Hippocampal formation (tissue), 2 donors: ENCODE measurements around the gene NUDT8.

ENCODE experiments used
- DNase-seq, 2 donors: peaks; one replicate each; lab custom pipeline; 2025; lab: John Stamatoyannopoulos, UW

Gene NUDT8, protein sequence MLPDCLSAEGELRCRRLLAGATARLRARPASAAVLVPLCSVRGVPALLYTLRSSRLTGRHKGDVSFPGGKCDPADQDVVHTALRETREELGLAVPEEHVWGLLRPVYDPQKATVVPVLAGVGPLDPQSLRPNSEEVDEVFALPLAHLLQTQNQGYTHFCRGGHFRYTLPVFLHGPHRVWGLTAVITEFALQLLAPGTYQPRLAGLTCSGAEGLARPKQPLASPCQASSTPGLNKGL

DNA sequence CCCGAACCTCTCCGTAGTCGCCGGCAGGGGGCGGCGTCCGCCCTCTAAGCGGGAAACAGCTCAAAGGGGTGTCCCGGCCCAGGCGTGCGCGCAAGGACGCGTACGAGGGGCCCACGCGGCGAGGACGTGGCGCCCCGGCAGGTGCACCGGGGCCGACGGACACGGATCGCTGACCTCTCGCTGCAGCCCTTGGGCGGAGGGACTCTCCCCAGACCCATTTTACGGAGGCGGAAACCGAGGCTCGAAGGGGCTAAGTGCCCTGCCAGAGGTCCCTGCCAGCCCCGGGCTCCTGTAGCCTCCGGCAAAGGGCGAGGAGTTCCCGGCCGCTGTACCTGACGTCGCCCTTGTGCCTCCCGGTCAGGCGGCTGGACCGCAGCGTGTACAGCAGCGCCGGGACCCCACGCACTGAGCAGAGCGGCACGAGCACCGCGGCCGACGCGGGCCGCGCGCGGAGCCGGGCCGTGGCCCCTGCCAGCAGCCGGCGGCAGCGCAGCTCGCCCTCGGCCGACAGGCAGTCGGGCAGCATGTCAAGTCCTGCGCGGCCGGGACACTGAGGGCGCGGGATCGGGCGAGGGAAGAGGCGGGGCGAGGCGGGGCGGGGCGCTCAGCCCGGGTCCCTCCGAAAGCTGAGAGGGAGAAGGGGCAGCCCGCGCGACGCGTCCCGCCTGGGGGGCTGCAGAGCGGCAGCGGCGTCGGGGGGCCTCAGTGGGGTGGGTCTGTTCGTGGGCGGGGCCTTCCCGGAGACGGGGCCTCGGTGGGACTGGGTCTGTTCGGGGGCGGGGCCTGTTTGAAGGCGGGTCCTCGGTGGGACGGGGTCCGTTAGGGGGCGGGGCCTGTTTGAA is at the start of gene NUDT8:
NUDT8 (minus strand) TSS at position 552 of the 842 bp plus-strand sequence; CDS start at position 526, 26 bp downstream.
- peak; percentile 37 to 92 for DNase-seq

DNA sequence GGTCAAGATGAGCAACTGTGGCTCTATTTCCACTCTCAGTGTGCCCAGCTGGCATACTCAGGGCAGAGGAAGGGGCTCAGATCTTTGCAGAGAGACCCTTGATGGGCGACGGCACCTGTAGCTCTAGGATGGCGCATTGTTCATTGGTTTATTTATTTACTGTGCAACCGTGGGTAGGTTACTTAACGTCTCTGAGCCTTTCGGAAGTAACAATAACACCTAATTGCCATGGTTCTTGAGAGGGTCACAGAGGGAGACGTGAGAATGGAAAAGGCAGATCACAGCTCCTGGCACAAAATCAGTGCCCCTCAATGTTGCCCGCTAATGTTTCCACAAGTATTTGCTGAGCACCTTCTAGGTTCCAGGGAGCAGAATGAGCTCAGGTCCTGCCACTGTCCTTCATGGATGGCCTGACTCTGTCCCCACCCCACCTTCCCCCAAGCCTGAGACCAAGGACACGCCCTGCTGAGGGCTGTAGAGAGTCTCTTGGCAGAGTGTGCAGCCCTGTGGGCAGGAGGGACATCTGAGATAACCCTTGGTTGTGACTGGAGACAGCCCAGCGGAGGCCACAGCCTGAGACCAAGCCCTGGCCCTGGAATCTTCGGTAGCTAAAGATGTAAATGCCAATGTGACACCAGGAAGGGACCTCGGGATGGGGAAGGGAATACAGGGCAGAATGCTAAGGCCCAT is 45.5 kb upstream of the NUDT8 start:
- no peak for DNase-seq

DNA sequence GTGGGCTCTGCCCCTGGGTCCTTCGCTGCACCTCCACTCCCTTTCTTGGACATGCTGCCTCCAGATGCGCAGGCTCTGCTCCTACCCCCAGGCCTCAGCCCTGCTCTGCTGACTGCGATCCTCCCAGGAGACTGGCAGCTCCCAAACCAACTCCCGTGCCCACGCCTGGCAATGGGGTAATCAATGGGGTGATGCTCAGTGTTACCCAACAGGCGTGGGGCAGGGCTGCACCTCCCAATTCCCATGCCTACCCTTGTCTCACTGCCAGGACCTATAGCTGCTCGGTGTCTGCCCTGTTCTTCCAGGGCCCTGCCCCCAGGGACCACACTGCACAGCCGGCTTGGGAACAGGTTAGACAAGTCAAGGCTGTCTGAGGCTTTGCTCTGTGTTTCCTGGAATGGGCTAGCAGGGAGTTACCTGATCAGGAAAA is 44.7 kb upstream of the NUDT8 start, which contains the start of gene ALDH3B2:
ALDH3B2 (minus strand) TSS at position 182 of the 430 bp plus-strand sequence. CDS start 7,688 bp downstream, outside the sequence.
- DNase-seq = no peak

DNA sequence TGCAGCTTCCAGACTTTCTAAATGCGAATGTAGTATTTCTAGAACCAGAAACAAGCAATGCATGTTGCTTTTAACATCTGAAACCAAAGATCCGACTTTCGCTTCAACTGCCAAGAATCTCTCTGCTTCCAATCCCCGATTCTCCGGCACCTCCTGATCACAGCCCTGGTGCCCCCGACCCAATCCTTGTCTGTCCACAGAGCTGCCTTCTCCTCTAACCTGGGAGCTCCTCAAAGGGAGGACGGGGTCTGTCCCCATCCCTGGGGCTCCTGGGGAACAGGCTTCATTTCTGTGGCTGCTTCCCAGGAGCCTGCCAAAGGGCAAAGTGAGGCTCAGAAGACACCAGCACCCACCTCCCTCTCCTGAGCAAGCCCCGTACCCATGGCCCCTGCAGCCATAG is 44.2 kb upstream of the NUDT8 start:
- DNase-seq = no peak

DNA sequence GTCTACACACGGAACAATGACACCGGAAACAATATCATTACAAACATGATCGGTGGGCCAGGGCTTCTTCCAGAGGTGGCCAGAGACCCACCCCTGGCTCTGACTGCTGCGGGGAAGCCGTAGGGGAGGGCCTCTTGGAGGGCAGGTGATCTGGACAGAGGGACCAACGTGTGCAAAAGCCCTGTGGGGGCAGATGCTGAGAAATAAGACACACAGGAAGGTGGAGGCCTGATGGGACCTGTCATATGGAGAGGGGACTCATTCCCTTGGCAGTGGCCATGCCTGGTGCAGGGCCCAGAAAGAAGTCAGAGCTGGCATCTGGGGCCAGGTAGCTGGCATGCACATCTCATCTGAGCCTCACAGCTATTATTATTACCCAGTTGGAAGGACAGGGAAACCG is 43.6 kb upstream of the NUDT8 start:
- DNase-seq = no peak

GRCh38 chr11:67671211-67671520 is 41.4 kb upstream of the NUDT8 start:
- no peak for DNase-seq

- no peak for DNase-seq
Measured at GRCh38 chr11:67670316-67671210, 40.8 kb upstream of the NUDT8 start.

DNA sequence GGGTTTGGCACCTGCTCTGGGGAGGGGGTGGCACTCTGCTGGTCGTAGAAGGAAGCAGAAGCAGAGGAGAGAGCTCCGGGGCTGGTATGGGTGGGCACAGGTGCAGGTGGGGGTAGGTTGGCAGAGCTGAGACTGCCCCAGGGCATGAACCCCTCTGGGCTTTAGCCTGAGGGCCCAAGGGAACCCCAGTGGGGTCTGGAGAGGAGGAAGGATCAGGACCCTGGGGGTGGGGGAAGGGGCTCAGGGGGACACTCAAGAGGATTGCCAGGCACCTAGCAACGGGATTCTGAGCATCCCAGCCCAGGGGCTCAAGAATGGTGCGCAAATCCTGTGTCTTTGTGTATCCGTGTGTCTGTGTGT is 38.4 kb upstream of the NUDT8 start:
- DNase-seq = no peak

- no peak for DNase-seq
Measured at GRCh38 chr11:67667490-67668191, 37.9 kb upstream of the NUDT8 start.

GRCh38 chr11:67666676-67667489 is 37.1 kb upstream of the NUDT8 start:
- DNase-seq = no peak

- no peak for DNase-seq
Measured at GRCh38 chr11:67666303-67666645, 36.5 kb upstream of the NUDT8 start.

- no peak for DNase-seq
Measured at GRCh38 chr11:67665541-67666302, 36.0 kb upstream of the NUDT8 start.

GRCh38 chr11:67664696-67665540 is 35.2 kb upstream of the NUDT8 start:
- no peak for DNase-seq

- no peak for DNase-seq
Measured at GRCh38 chr11:67664213-67664585, 34.5 kb upstream of the NUDT8 start.

GRCh38 chr11:67663532-67664212 is 33.9 kb upstream of the NUDT8 start:
- DNase-seq = no peak

DNA sequence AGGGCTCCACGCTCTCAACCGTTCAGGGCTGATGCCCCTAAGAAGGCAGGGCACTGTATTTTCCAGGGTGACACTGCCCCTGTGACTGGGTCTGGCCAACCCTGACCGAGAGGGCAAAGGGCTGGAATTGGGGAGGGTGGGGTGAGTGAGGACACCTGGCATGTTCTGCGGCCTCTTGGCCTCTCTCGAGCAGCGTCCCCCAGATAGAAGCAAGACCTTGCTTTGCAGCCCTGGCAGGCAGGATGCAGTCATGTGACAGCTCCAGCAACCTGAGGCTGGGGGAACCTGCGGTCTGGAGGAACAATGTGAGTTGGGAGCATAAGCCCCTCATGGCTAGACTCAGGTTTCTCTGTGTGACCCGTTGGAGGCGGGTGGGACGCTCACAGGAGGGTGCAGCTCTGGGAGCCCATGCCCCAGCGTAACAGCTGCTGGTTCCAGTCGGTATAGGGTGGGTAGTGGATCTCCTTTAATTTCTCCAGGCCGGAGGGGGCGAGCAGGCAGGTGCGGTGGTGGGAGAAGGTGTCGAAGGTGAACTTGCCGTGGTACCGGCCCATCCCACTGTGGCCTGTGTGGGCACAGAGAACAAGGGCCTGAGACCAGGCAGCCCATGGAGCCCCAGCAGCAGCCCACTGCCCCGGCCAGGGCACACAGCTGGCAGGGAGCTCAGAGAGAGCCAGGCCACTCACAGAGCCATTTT is 33.2 kb upstream of the NUDT8 start:
- DNase-seq = no peak

- DNase-seq = no peak
Measured at GRCh38 chr11:67662142-67662834, 32.6 kb upstream of the NUDT8 start.
